NCI-H2081 (cell line): ENCODE results near the gene ARID3A.

Source experiments
- DNase-seq, 2 experiments: peaks; one replicate each; lab custom pipeline; 2025; lab: John Stamatoyannopoulos, UW

ARID3A gene

GRCh38 chr19:912181-913079, 13.4 kb upstream of the ARID3A start:
- no peak for DNase-seq

- peak; percentile 35 to 60 for DNase-seq
These were observed 12.6 kb upstream of the ARID3A start, which contains the start of gene R3HDM4 for GRCh38 chr19:913080-913748. Gene R3HDM4, minus strand, starts transcription at chr19:913219. Its CDS starts 62 bp downstream, at chr19:913157.

GRCh38 chr19:916645-917322, 9.1 kb upstream of the ARID3A start:
- peak in 1 of 2 experiments; percentile 23 for DNase-seq

GRCh38 chr19:917323-918151, 8.3 kb upstream of the ARID3A start, which contains the start of gene KISS1R:
Gene KISS1R, plus strand, starts transcription at chr19:917333. Its CDS starts 170 bp downstream, at chr19:917503.
- DNase-seq: peak; percentile 40 to 51

- DNase-seq: no peak
These were observed 7.7 kb upstream of the ARID3A start for GRCh38 chr19:918152-918437.

GRCh38 chr19:918481-919198, 7.2 kb upstream of the ARID3A start:
- DNase-seq: peak in 1 of 2 experiments; percentile 59

- peak; percentile 44 to 84 for DNase-seq
These were observed 6.4 kb upstream of the ARID3A start for GRCh38 chr19:919199-920050.

- DNase-seq: peak; percentile 60 to 87
These were observed 5.6 kb upstream of the ARID3A start for GRCh38 chr19:920051-920864.

GRCh38 chr19:924553-925086, 1.2 kb upstream of the ARID3A start:
- no peak for DNase-seq

GRCh38 chr19:925087-925525, 729 bp upstream of the ARID3A start:
- DNase-seq: peak; percentile 53 to 82

GRCh38 chr19:926323-926588, 421 bp downstream of the ARID3A start:
- DNase-seq: no peak

- DNase-seq: peak in 1 of 2 experiments; percentile 26
These were observed 935 bp downstream of the ARID3A start for GRCh38 chr19:926589-927350.

GRCh38 chr19:927351-927779, 1.5 kb downstream of the ARID3A start:
- no peak for DNase-seq

GRCh38 chr19:927780-928401, 2.1 kb downstream of the ARID3A start:
- DNase-seq: no peak

GRCh38 chr19:928471-929202, 2.8 kb downstream of the ARID3A start:
- DNase-seq: no peak

- no peak for DNase-seq
These were observed 3.5 kb downstream of the ARID3A start for GRCh38 chr19:929203-929890.

GRCh38 chr19:929891-930258, 4.0 kb downstream of the ARID3A start:
- no peak for DNase-seq
